CD8-positive, alpha-beta memory T cell (primary cell): ENCODE results near the gene RBM43. TPM values are rescaled to one million over a fixed set of nuclear protein-coding genes. Genes with fewer than 3 reads are reported as not detected.
A peak's percentile ranks its signal among the peaks of the same experiment; 100 is the strongest.
"Not testable (repeated sequence)": the region's sequence is repeated elsewhere in the genome, so short reads cannot be mapped to it uniquely, and the experiment has no call there.

Source experiments
- CTCF ChIA-PET: fragments of 350-600 bp; sonication (Branson Sonifier 250); formaldehyde crosslinking; loops from one replicate; lab custom pipeline; 2021; ENCODE audit warnings: antibody characterized with exemption; lab: Charles Lee
- POLR2A ChIA-PET: fragments of 350-600 bp; sonication (Branson Sonifier 250); formaldehyde crosslinking; loops from one replicate; lab custom pipeline; 2021; ENCODE audit warnings: antibody characterized with exemption; lab: Charles Lee
- DNase-seq, 5 donors: peaks; one replicate each; pipeline versions ENCODE4 v3.0.0 to v3.0.0-alpha.2; 2020 to 2022; ENCODE audit warnings: mixed read lengths in 1 of 5
- H3K27ac ChIP-seq: one replicate; pipeline ENCODE4 v1.7.0; 2013; ENCODE audit warnings: low read depth, mild to moderate bottlenecking, low read length, moderate library complexity
- H3K27me3 ChIP-seq: 2 replicates; pipeline ENCODE4 v1.7.0; 2013; ENCODE audit warnings: low read length, mild to moderate bottlenecking; ENCODE audit not compliant: insufficient read depth, poor library complexity, severe bottlenecking
- H3K36me3 ChIP-seq: 2 replicates; pipeline ENCODE4 v1.7.0; 2013; ENCODE audit warnings: mild to moderate bottlenecking, low read length, moderate library complexity; ENCODE audit not compliant: insufficient read depth
- H3K4me1 ChIP-seq: 2 replicates; pipeline ENCODE4 v1.7.0; 2013; ENCODE audit warnings: mild to moderate bottlenecking, low read length, moderate library complexity; ENCODE audit not compliant: insufficient read depth
- H3K4me3 ChIP-seq: 2 replicates; pipeline ENCODE4 v1.7.0; 2013; ENCODE audit warnings: mild to moderate bottlenecking, low read length
- H3K9me3 ChIP-seq: 2 replicates; pipeline ENCODE4 v1.7.0; 2013; ENCODE audit warnings: mild to moderate bottlenecking, low read length
- H3K27ac Mint-ChIP-seq, 8 donors: one replicate each; pipeline ENCODE4 v1.8.0; 2020 to 2021; ENCODE audit warnings: mixed read lengths in 8 of 8, mild to moderate bottlenecking in 6 of 8, inconsistent platforms in 3 of 8, moderate library complexity in 3 of 8
- H3K27me3 Mint-ChIP-seq, 2 donors: one replicate each; pipeline ENCODE4 v1.8.0; 2020 to 2021; ENCODE audit warnings: mixed read lengths in 2 of 2, mild to moderate bottlenecking in 1 of 2, moderate library complexity in 1 of 2
- H3K36me3 Mint-ChIP-seq, 3 donors: one replicate each; pipeline ENCODE4 v1.8.0; 2020 to 2021; ENCODE audit warnings: mixed read lengths in 3 of 3, inconsistent platforms in 1 of 3, mild to moderate bottlenecking in 1 of 3
- H3K4me1 Mint-ChIP-seq, 3 donors: one replicate each; pipeline ENCODE4 v1.8.0; 2020 to 2021; ENCODE audit warnings: mixed read lengths in 3 of 3, inconsistent platforms in 1 of 3, mild to moderate bottlenecking in 1 of 3
- H3K4me3 Mint-ChIP-seq, 7 donors: one replicate each; pipeline ENCODE4 v1.8.0; 2020 to 2021; ENCODE audit warnings: mixed read lengths in 7 of 7, mild to moderate bottlenecking in 6 of 7, moderate library complexity in 4 of 7, inconsistent platforms in 2 of 7
- H3K9me3 Mint-ChIP-seq, 5 donors: one replicate each; pipeline ENCODE4 v1.8.0; 2020 to 2022; ENCODE audit warnings: mixed read lengths in 5 of 5, mild to moderate bottlenecking in 3 of 5, moderate library complexity in 2 of 5, inconsistent platforms in 1 of 5
- polyA plus RNA-seq: library from polyadenylated mRNA; unstranded; fragments of 300-500 nt; fragmentation: Illumina TruSeq; gene quantifications from one replicate; pipeline ENCODE4 v1.2.3, GENCODE V29; 2021
- total RNA-seq, 2 experiments: library from RNA; stranded (reverse); gene quantifications; one replicate each; pipeline ENCODE4 v1.2.3, GENCODE V29; 2021

The RBM43 gene
- total RNA-seq = 1 to 10 TPM; 2.8 to 3.4 TPM
- polyA plus RNA-seq = 5.0 TPM

GRCh38 chr2:151261231-151261976, at the start of gene RBM43:
Gene RBM43 (minus strand): TSS chr2:151261863. CDS start chr2:151261727, 136 bp downstream.
- CTCF ChIA-PET = interaction anchor here (0.9 to 2.9 kb wide), 5 partner anchors 12 to 1674 kb away, joined by 3 to 20 read pairs (median 4); partner anchors contain the start of genes MMADHC, NMI and RIF1
- Histone ChIP-seq H3K27me3 (no peaks in the 10 kb centered on the region), H3K4me1 (peaks cover 7% of the 10 kb centered on the region), H3K27ac (peak within 1 kb of the TSS; percentile 98), H3K9me3 (no peaks in the 10 kb centered on the region), H3K4me3 (peak within 1 kb of the TSS; percentile 72), H3K36me3 (no peaks in the 10 kb centered on the region)
- H3K27ac Mint-ChIP-seq = peak within 1 kb of the TSS; percentile 89 to 99 (median 98)
- DNase-seq = peak; percentile 75 to 91 (median 86)
- no peaks in the 10 kb centered on the region for H3K9me3 Mint-ChIP-seq
- peaks cover 30 to 39% (median 36%) of the 10 kb centered on the region in 3 donors for H3K4me1 Mint-ChIP-seq
- H3K36me3 Mint-ChIP-seq = peaks cover 0 to 12% (median 2%) of the 10 kb centered on the region in 3 donors
- H3K27me3 Mint-ChIP-seq = peaks cover 0 to 1% of the 10 kb centered on the region in 2 donors
- POLR2A ChIA-PET = interaction anchor here (1.0 to 4.6 kb wide), 4 partner anchors 20 to 1674 kb away, joined by 3 to 61 read pairs (median 10); partner anchors contain the start of genes MMADHC, NMI and RIF1
- peak within 1 kb of the TSS; percentile 83 to 96 (median 94) for H3K4me3 Mint-ChIP-seq

- H3K36me3 Mint-ChIP-seq, H3K36me3 ChIP-seq, H3K9me3 ChIP-seq, H3K27ac ChIP-seq, H3K27me3 Mint-ChIP-seq, POLR2A ChIA-PET, H3K9me3 Mint-ChIP-seq, H3K4me1 Mint-ChIP-seq, H3K4me3 Mint-ChIP-seq, DNase-seq, H3K4me3 ChIP-seq, H3K27ac Mint-ChIP-seq, H3K27me3 ChIP-seq, H3K4me1 ChIP-seq, CTCF ChIA-PET: not testable (repeated sequence)
Observed at GRCh38 chr2:151310313-151310712, 48.6 kb upstream of the RBM43 start.

- H3K27ac Mint-ChIP-seq = peak overlapping the region in 1 of 8 donors; percentile 61
- no peaks in the 10 kb centered on the region for H3K27me3 ChIP-seq
- POLR2A ChIA-PET = no interaction called here
- CTCF ChIA-PET = interaction anchor here (0.7 kb wide), 2 partner anchors 21 to 131 kb away, joined by 3 read pairs; no protein-coding TSS in a partner anchor
- no peaks in the 10 kb centered on the region for H3K9me3 ChIP-seq
- no peaks in the 10 kb centered on the region for H3K36me3 ChIP-seq
- H3K4me3 Mint-ChIP-seq = no peak overlapping the region
- H3K27ac ChIP-seq = no peak overlapping the region
- H3K4me1 ChIP-seq = no peaks in the 10 kb centered on the region
- H3K36me3 Mint-ChIP-seq = peaks cover 0 to 3% (median 0%) of the 10 kb centered on the region in 3 donors
- no peaks in the 10 kb centered on the region for H3K9me3 Mint-ChIP-seq
- no peak for DNase-seq
- no peak overlapping the region for H3K4me3 ChIP-seq
- peaks cover 7 to 20% of the 10 kb centered on the region in 2 donors for H3K27me3 Mint-ChIP-seq
- no peaks in the 10 kb centered on the region for H3K4me1 Mint-ChIP-seq
Observed at GRCh38 chr2:151306621-151307020, 45.0 kb upstream of the RBM43 start.

GRCh38 chr2:151305129-151305691, 43.5 kb upstream of the RBM43 start:
- no peaks in the 10 kb centered on the region for H3K36me3 ChIP-seq
- no peaks in the 10 kb centered on the region for H3K4me1 ChIP-seq
- DNase-seq = no peak
- no peaks in the 10 kb centered on the region for H3K27me3 ChIP-seq
- peaks cover 7 to 29% of the 10 kb centered on the region in 2 donors for H3K27me3 Mint-ChIP-seq
- H3K4me3 ChIP-seq = no peak overlapping the region
- no peak overlapping the region for H3K27ac Mint-ChIP-seq
- H3K27ac ChIP-seq = no peak overlapping the region
- ChIA-PET CTCF (no interaction called here), POLR2A (no interaction called here)
- H3K36me3 Mint-ChIP-seq = peaks cover 0 to 3% (median 0%) of the 10 kb centered on the region in 3 donors
- H3K4me1 Mint-ChIP-seq = no peaks in the 10 kb centered on the region
- no peaks in the 10 kb centered on the region for H3K9me3 Mint-ChIP-seq
- H3K9me3 ChIP-seq = no peaks in the 10 kb centered on the region
- no peak overlapping the region for H3K4me3 Mint-ChIP-seq

GRCh38 chr2:151302879-151303278, 41.2 kb upstream of the RBM43 start:
- POLR2A ChIA-PET = no interaction called here
- Mint-ChIP-seq H3K27me3 (peaks cover 4 to 38% of the 10 kb centered on the region in 2 donors), H3K27ac (no peak overlapping the region), H3K4me1 (no peaks in the 10 kb centered on the region), H3K9me3 (no peaks in the 10 kb centered on the region), H3K4me3 (no peak overlapping the region), H3K36me3 (peaks cover 0 to 3% (median 0%) of the 10 kb centered on the region in 3 donors)
- H3K4me3 ChIP-seq = no peak overlapping the region
- no peaks in the 10 kb centered on the region for H3K27me3 ChIP-seq
- H3K9me3 ChIP-seq = no peaks in the 10 kb centered on the region
- H3K27ac ChIP-seq = no peak overlapping the region
- no peaks in the 10 kb centered on the region for H3K4me1 ChIP-seq
- CTCF ChIA-PET = no interaction called here
- H3K36me3 ChIP-seq = no peaks in the 10 kb centered on the region
- no peak for DNase-seq

- POLR2A ChIA-PET = no interaction called here
Observed at GRCh38 chr2:151302404-151302803, 40.7 kb upstream of the RBM43 start.

GRCh38 chr2:151299920-151300539, 38.4 kb upstream of the RBM43 start:
- Mint-ChIP-seq H3K4me3 (no peak overlapping the region), H3K36me3 (peaks cover 0 to 3% (median 0%) of the 10 kb centered on the region in 3 donors), H3K27ac (no peak overlapping the region), H3K4me1 (no peaks in the 10 kb centered on the region), H3K9me3 (no peaks in the 10 kb centered on the region), H3K27me3 (peaks cover 4 to 38% of the 10 kb centered on the region in 2 donors)
- ChIA-PET POLR2A (interaction anchor here (0.5 kb wide), 1 partner anchor 37 kb away, joined by 6 read pairs; no protein-coding TSS in a partner anchor), CTCF (no interaction called here)
- Histone ChIP-seq H3K27me3 (no peaks in the 10 kb centered on the region), H3K27ac (no peak overlapping the region), H3K4me1 (no peaks in the 10 kb centered on the region), H3K4me3 (no peak overlapping the region), H3K9me3 (no peaks in the 10 kb centered on the region), H3K36me3 (no peaks in the 10 kb centered on the region)
- no peak for DNase-seq

More at GRCh38 chr2:151302404-151302803, 40.7 kb upstream of the RBM43 start:
- no peak for DNase-seq
- no peaks in the 10 kb centered on the region for H3K9me3 Mint-ChIP-seq
- H3K9me3 ChIP-seq = no peaks in the 10 kb centered on the region
- H3K27ac Mint-ChIP-seq = no peak overlapping the region
- CTCF ChIA-PET = no interaction called here
- no peak overlapping the region for H3K27ac ChIP-seq
- no peaks in the 10 kb centered on the region for H3K4me1 ChIP-seq
- no peaks in the 10 kb centered on the region for H3K4me1 Mint-ChIP-seq
- H3K36me3 ChIP-seq = no peaks in the 10 kb centered on the region
- H3K27me3 ChIP-seq = no peaks in the 10 kb centered on the region
- H3K4me3 Mint-ChIP-seq = no peak overlapping the region
- peaks cover 0 to 3% (median 0%) of the 10 kb centered on the region in 3 donors for H3K36me3 Mint-ChIP-seq
- H3K4me3 ChIP-seq = no peak overlapping the region
- peaks cover 4 to 34% of the 10 kb centered on the region in 2 donors for H3K27me3 Mint-ChIP-seq

GRCh38 chr2:151297882-151298281, 36.2 kb upstream of the RBM43 start:
- no peak overlapping the region for H3K27ac ChIP-seq
- Mint-ChIP-seq H3K27me3 (peaks cover 4 to 31% of the 10 kb centered on the region in 2 donors), H3K36me3 (no peaks in the 10 kb centered on the region), H3K4me3 (no peak overlapping the region), H3K4me1 (no peaks in the 10 kb centered on the region), H3K27ac (no peak overlapping the region), H3K9me3 (no peaks in the 10 kb centered on the region)
- POLR2A ChIA-PET = no interaction called here
- H3K27me3 ChIP-seq = no peaks in the 10 kb centered on the region
- H3K9me3 ChIP-seq = no peaks in the 10 kb centered on the region
- CTCF ChIA-PET = no interaction called here
- H3K4me3 ChIP-seq = no peak overlapping the region
- no peak for DNase-seq
- H3K4me1 ChIP-seq = no peaks in the 10 kb centered on the region
- no peaks in the 10 kb centered on the region for H3K36me3 ChIP-seq
